DMS 273 treated with DMSO at 0.1 percent for 48 hours (cell line): ENCODE measurements around the gene FOLR2.
"Not testable (repeated sequence)": the region's sequence is repeated elsewhere in the genome, so short reads cannot be mapped to it uniquely, and the experiment has no call there.

Experiments used
- DNase-seq: peaks from one replicate; lab custom pipeline; 2025; lab: John Stamatoyannopoulos, UW

The FOLR2 gene

DNA sequence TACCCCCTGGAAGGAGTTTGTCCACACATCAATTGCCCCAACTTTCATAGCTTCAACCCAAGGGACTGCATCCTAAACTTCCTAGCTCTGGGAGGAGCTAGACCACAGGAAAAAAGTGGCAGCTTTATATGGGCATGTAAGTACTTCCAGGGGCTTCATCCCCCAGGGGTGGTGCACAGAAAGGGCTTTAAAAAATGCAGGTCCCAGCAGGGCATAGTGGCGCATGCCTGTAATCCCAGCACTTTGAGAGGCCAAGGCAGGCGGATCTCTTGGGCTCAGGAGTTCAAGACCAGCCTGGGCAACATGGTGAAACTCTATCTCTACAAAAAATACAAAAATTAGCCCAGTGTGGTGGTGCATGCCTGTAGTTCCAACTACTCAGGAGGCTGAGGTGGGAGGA lies 9.8 kb upstream of the FOLR2 start:
- DNase-seq: not testable (repeated sequence)

- DNase-seq: no peak
Observed at GRCh38 chr11:72208281-72208680, 8.3 kb upstream of the FOLR2 start.

DNA sequence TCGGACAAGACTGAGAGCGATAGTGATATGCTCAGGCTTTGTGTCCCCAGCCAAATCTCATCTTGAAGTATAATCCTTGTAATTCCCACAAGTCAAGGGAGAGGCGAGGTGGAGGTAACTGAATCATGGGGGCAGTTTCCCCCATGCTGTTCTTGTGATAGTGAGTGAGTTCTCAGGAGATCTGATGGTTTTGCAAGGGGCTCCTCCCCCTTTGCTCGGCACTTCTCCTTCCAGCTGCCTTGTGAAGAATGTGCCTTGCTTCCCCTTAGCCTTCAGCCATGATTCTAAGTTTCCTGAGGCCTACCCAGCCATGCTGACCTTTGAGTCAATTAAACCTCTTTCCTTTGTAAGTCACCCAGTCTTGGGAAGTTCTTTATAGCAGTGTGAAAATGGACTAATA lies 7.5 kb upstream of the FOLR2 start:
- no peak for DNase-seq

GRCh38 chr11:72217841-72218240 lies 1.2 kb downstream of the FOLR2 start:
- no peak for DNase-seq

DNA sequence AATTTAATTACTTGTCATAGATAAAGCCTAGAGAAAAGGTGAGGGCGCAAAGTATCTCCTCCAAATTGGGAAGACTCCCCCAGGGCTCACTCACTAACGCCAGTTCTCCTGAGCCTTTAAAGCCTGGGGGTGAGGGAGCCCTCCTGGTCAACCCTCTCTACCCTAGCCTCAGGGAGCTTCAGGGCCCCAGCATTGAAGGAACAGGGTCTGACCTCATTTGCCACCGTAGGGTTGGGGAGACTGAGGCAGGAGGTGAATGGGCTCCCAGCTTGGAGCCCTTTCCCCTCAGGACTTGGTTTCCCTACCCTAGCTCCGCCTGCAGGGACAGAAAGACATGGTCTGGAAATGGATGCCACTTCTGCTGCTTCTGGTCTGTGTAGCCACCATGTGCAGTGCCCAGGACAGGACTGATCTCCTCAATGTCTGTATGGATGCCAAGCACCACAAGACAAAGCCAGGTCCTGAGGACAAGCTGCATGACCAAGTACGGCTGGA lies 1.7 kb downstream of the FOLR2 start:
- no peak for DNase-seq

DNA sequence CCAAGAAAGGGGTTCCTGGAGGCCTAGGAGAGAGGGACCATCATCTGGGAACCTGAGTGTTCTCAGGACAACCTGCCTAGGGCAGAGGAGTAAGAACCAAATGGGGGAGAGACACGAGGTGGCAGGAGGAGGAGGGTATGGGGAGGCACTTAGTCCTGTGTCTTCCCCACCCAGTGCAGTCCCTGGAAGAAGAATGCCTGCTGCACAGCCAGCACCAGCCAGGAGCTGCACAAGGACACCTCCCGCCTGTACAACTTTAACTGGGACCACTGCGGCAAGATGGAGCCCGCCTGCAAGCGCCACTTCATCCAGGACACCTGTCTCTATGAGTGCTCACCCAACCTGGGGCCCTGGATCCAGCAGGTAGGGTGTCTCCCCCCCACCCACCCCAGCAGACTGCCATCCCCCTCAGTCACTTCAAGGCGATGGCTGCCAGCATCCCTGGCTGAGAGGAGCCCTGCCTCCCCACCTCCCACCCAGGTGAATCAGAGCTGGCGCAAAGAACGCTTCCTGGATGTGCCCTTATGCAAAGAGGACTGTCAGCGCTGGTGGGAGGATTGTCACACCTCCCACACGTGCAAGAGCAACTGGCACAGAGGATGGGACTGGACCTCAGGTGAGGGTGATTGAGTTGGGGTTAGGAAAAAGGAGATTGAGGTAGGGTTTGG lies 4.2 kb downstream of the FOLR2 start:
- DNase-seq: no peak

GRCh38 chr11:72221386-72222075 lies 4.9 kb downstream of the FOLR2 start:
- DNase-seq: no peak

DNA sequence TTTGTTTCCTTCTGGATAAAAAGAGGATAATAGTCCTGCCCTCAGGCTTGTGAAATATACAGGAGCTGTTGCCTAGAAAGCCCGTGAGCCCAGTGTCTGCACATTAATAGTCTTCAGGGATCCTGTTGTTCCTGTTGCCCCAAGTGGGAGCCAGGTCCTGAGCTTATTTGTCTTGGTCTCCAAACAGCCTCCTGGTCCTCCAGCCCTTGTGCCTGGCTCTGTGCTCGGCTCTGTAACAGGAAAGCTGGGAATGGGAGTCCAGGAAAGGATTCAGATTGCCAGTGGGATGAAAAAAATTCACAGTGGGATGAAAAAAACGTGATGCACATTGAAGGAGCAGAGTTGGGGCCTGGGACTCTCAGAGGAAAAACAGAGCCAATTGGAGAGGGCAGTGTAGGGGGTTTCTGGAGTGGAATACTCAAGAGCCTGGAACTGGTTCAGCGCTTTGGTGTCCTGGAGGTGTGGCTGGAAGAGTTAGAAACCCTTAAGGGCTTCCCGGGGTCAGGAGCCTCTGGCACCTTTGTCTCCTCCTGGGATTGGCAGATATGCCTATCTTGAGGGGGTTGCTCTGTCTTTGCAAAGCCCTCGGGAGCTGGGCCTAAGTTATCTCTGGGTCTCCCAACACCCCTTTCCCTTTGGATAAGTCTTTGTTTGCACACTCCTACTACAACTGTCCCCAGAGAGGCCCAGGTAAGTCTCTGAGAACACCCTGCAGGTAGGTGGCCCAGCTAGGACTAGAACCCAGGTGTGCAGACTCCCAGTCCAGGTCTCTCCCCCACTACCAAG lies 5.7 kb downstream of the FOLR2 start:
- no peak for DNase-seq

GRCh38 chr11:72222907-72223614 lies 6.5 kb downstream of the FOLR2 start:
- DNase-seq: peak; percentile 58

DNA sequence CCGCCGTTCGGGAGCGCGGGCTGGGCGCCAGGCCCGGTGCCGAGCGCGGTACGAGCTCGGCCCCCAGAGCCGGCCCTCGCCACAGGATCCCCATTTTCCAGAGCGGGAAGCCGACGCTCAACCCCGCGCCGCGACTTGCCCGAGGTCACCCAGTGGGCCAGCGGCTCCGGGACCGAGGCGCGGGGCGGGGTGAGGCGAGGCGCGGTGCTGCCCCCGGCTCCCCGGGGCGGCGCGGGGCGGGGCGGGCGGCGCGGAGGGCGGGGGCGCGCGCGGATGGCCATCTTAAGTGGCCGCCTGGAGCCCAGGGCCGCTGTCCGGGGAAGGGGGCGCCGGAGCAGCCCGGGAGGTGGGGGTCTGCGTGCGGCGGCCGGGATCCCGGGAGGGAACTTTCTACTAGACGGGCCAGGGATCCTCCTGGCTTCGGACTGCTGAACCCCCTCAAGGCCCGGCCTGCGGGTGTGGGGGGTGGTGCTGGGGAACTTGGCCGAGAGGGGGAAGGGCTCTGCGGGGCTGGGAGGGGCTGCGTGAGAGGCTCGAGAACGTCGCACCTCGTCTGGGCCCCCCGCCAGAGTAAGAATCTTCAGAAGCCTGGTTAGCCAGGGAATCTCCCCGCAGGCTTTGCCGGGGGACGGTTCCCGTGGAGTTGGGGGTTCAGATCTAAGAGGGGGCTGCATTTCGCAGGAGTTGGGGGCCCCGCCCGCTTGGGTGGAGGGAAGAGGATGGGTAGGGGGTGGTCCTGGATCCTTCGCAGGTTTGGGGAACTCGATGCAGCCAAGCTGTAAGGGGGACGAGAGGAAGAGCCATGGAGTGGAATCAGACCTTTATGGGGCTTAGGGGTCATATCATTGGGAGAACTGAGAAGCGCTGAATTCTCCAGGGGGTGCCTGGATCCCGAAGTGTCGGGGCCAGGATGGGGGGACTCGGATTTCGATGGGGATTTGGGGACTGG lies 7.3 kb downstream of the FOLR2 start:
- DNase-seq: no peak

DNA sequence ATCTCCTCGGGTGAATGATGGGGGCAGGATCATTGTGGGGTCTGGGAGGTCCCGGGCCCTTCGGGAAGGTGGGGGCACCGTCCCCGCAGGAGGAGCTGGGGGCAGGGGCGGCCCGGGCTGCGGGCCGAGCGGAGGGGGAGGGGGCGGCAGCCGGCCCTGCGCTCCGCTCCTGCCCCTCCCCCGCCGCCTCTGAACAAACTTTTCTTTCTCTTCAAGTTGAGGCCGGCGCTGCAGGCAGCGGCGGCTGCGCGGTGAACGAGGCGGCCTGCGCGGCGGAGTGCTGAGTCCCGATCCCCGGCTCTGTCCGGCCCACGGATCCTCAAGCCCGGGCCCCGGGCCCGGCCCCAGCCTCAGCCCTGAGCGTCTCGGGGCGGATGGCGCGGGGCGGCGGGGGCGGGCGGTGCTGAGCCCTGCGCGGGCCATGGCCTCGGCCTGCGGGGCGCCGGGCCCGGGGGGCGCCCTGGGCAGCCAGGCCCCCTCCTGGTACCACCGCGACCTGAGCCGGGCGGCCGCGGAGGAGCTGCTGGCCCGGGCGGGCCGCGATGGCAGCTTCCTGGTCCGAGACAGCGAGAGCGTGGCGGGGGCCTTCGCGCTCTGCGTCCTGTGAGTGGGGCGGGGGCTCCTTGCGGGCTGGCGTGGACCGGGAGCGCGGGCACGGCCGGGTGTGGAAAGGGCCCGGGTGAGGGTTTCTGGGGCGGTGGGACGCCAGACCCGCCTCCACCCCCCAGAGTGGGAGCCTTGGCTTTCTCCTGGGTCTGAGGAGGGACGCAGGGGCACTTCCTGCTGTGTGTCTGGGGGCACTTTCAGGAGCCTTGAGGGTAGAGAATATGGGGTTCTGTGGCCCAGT lies 8.2 kb downstream of the FOLR2 start, which contains the start of gene INPPL1:
Gene INPPL1 (plus strand): TSS at position 204 of the 847 bp plus-strand sequence. CDS start 218 bp downstream, at position 422.
- no peak for DNase-seq

GRCh38 chr11:72225411-72225951 lies 8.9 kb downstream of the FOLR2 start:
- no peak for DNase-seq

- no peak for DNase-seq
Observed at GRCh38 chr11:72226701-72227100, 10.1 kb downstream of the FOLR2 start.

GRCh38 chr11:72227316-72228228 lies 11.0 kb downstream of the FOLR2 start:
- no peak for DNase-seq

- DNase-seq: no peak
Observed at GRCh38 chr11:72228229-72228843, 11.7 kb downstream of the FOLR2 start.

GRCh38 chr11:72228844-72229231 lies 12.2 kb downstream of the FOLR2 start:
- no peak for DNase-seq

DNA sequence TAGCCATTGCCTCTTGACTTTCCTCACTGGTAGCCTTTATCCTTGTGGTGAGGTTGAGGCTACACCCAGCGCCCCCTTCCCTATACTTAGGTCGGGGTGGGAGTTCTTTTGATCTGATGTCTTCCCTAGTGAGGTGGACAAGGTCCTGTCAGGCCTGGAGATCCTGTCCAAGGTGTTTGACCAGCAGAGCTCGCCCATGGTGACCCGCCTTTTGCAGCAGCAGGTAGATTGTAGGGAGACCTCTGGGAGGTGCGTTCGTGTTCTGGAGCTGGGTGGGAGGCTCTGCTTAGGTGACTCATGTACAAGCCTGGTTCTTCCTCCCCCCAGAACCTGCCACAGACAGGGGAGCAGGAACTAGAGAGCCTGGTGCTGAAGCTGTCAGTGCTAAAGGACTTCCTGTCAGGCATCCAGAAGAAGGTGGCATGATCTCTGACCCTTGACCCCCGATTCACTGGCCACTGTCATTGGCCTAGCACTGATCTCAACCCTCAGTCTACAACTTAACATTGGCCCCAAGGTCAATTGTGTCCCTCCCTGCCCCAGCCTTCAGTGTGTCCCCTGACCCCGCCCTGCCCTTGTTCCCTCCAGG lies 12.8 kb downstream of the FOLR2 start:
- DNase-seq: no peak
